DOHH2 (cell line): ENCODE data around the gene PRRT1B.

ENCODE experiments used
- H3F3A ChIP-seq: fragments of 200-600 bp; sonication (generic), shearing (Covaris generic); 2 replicates; pipeline ENCODE4 v1.6.0; 2016; ENCODE audit warnings: antibody characterized with exemption, mild to moderate bottlenecking; ENCODE audit not compliant: control insufficient read depth, insufficient read depth
- H3K27ac ChIP-seq: fragments of 200-600 bp; sonication (generic); 2 replicates; pipeline ENCODE4 v1.5.1; 2014; ENCODE audit warnings: low read depth, mild to moderate bottlenecking, low read length, moderate library complexity
- H3K27me3 ChIP-seq: fragments of 200-600 bp; sonication (generic); 2 replicates; pipeline ENCODE4 v1.6.1; 2014; ENCODE audit warnings: mild to moderate bottlenecking, low read length, mixed read lengths; ENCODE audit not compliant: control insufficient read depth
- H3K36me3 ChIP-seq: fragments of 200-600 bp; sonication (generic); 2 replicates; pipeline ENCODE4 v1.6.1; 2014; ENCODE audit warnings: mild to moderate bottlenecking, low read length, moderate library complexity, mixed read lengths; ENCODE audit not compliant: control insufficient read depth
- H3K4me1 ChIP-seq: fragments of 200-600 bp; sonication (generic); 2 replicates; pipeline ENCODE4 v1.6.1; 2014; ENCODE audit warnings: mild to moderate bottlenecking, low read length, mixed read lengths; ENCODE audit not compliant: control insufficient read depth
- H3K4me2 ChIP-seq: fragments of 200-600 bp; sonication (generic); 2 replicates; pipeline ENCODE4 v1.6.0; 2014; ENCODE audit warnings: mild to moderate bottlenecking, low read length, moderate library complexity
- H3K4me3 ChIP-seq: fragments of 200-600 bp; sonication (generic); 2 replicates; pipeline ENCODE4 v1.5.1; 2014; ENCODE audit warnings: mild to moderate bottlenecking, low read length, mixed read lengths
- H3K79me2 ChIP-seq: fragments of 200-600 bp; sonication (generic); 2 replicates; pipeline ENCODE4 v1.6.1; 2014; ENCODE audit warnings: mild to moderate bottlenecking, low read length, mixed read lengths; ENCODE audit not compliant: control insufficient read depth
- H3K9me2 ChIP-seq: fragments of 200-600 bp; sonication (generic); replicated peaks from 2 replicates; pipeline ENCODE4 v1.6.1; 2014; ENCODE audit warnings: mild to moderate bottlenecking, low read length, mixed read lengths; ENCODE audit not compliant: control insufficient read depth
- H3K9me3 ChIP-seq: fragments of 200-600 bp; sonication (generic); 2 replicates; pipeline ENCODE4 v1.6.1; 2014; ENCODE audit warnings: antibody characterized with exemption, low read length, mixed read lengths; ENCODE audit not compliant: control insufficient read depth, insufficient read depth
- H4K20me1 ChIP-seq: fragments of 200-600 bp; sonication (generic); 2 replicates; pipeline ENCODE4 v1.6.0; 2014; ENCODE audit warnings: low read depth, mild to moderate bottlenecking, antibody characterized with exemption, low read length, moderate library complexity; ENCODE audit not compliant: control insufficient read depth, insufficient read depth
- CTCF ChIP-seq: fragments of 200-600 bp; sonication (generic); IDR thresholded peaks from one replicate; pipeline ENCODE4 v1.5.1; 2014; ENCODE audit warnings: antibody characterized with exemption, mild to moderate bottlenecking, low read depth, low read length; ENCODE audit not compliant: poor library complexity, severe bottlenecking
- EZH2phosphoT487 ChIP-seq: fragments of 200-600 bp; sonication (generic); IDR thresholded peaks from 2 replicates; pipeline ENCODE4 v1.6.1; 2017; ENCODE audit warnings: borderline replicate concordance, mild to moderate bottlenecking, antibody characterized with exemption, low read length, moderate library complexity, mixed read lengths

Gene PRRT1B

GRCh38 chr9:131528886-131529505 is 16.3 kb upstream of the PRRT1B start:
- Histone ChIP-seq H3K36me3 (peaks cover 57% of the 10 kb centered on the region), H3K27me3 (no peaks in the 10 kb centered on the region), H3K4me1 (peaks cover 13% of the 10 kb centered on the region), H3K79me2 (peaks cover 16% of the 10 kb centered on the region), H3K4me2 (no peak overlapping the region), H3K9me3 (no peaks in the 10 kb centered on the region), H4K20me1 (no peaks in the 10 kb centered on the region), H3K4me3 (no peak overlapping the region), H3K27ac (no peak overlapping the region), H3K9me2 (no peaks in the 10 kb centered on the region), H3F3A (no peaks in the 10 kb centered on the region)
- no peak for TF ChIP-seq EZH2phosphoT487
- no peak for TF ChIP-seq CTCF

- Histone ChIP-seq H3K9me2 (no peaks in the 10 kb centered on the region), H4K20me1 (no peaks in the 10 kb centered on the region), H3K4me1 (peaks cover 20% of the 10 kb centered on the region), H3K27me3 (no peaks in the 10 kb centered on the region), H3K9me3 (no peaks in the 10 kb centered on the region), H3K4me2 (peak overlapping the region; percentile 99), H3K36me3 (peaks cover 49% of the 10 kb centered on the region), H3K79me2 (peaks cover 16% of the 10 kb centered on the region), H3F3A (no peaks in the 10 kb centered on the region), H3K27ac (peak overlapping the region; percentile 40; the same call in 1 of the 2 replicates), H3K4me3 (peak overlapping the region; percentile 93)
- TF ChIP-seq EZH2phosphoT487 (no peak), CTCF (no peak)
Observed at GRCh38 chr9:131529597-131530545, 15.5 kb upstream of the PRRT1B start.

- Histone ChIP-seq H3K79me2 (peaks cover 16% of the 10 kb centered on the region), H3K4me2 (peak overlapping the region; percentile 99), H3K27ac (peak overlapping the region; percentile 40), H3K4me3 (peak overlapping the region; percentile 93), H3K9me3 (no peaks in the 10 kb centered on the region), H3K27me3 (no peaks in the 10 kb centered on the region), H3F3A (no peaks in the 10 kb centered on the region), H4K20me1 (no peaks in the 10 kb centered on the region), H3K4me1 (peaks cover 23% of the 10 kb centered on the region), H3K36me3 (peaks cover 44% of the 10 kb centered on the region), H3K9me2 (no peaks in the 10 kb centered on the region)
- TF ChIP-seq EZH2phosphoT487 = no peak
- TF ChIP-seq CTCF = peak; percentile 18
Observed at GRCh38 chr9:131530546-131530919, 14.8 kb upstream of the PRRT1B start.
